ENCODE data around the gene PLAGL2. TPM values are rescaled to one million over a fixed set of nuclear protein-coding genes. Genes with fewer than 3 reads are reported as not detected.
"Not testable (repeated sequence)": the region's sequence is repeated elsewhere in the genome, so short reads cannot be mapped to it uniquely, and the experiment has no call there.

The PLAGL2 gene
- total RNA-seq, 2 donors from 2014 or later: 11.2 to 17.4 TPM

DNA sequence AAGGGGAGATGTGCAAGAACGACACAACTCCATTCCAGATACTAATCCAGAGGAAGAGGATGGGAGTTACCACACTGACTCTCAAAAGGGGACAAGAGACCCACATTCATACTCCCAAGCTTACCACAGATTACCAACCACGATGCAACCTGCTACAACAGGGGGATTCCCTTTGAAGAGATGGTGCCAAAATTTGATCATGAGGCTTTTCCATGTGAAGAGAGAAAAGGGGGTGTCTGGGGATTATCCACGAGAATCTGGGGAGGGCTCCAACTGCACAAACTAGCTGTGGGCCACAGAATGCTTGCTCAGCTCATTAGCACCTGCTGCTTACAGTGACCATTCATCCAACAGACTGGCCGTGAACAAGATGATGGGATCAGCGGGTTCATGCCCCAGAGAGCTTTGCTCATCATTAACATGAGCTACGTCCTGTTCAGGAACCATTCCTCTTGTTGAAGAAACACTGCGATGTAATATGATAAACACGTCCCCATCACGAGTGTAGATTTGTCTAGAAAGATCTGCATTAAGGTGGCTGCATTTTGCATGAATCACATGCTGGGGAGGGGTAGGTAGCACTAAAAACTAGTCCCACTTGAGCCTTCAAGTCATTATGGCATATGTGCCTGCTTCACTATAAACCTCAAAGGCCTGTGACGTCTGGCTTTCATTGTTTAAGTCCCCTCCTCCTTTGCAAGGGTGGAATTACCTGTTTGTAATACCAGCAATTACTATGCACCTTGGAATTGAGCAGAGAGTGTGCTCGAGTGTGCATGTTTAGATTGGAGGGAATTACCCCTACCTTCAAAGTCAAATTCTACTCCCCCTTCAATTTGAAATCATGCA, 4.0 kb downstream of the PLAGL2 start:
- Histone ChIP-seq H3K27ac (peak overlapping the region; percentile 94 to 97), H3K27me3 (replicated peaks; ENCODE audit: insufficient read depth) (no peaks in the 10 kb centered on the region), H3K9me3 (no peaks in the 10 kb centered on the region), H3K4me1 (replicated peaks) (peaks cover 33% of the 10 kb centered on the region), H3K36me3 (peaks cover 0 to 4% of the 10 kb centered on the region in 2 donors), H3K4me3 (peak overlapping the region in 1 of 2 donors; percentile 10)
- TF ChIP-seq CTCF (IDR thresholded peaks at IDR 0.05) (no peak), POLR2AphosphoS5 (IDR thresholded peaks at IDR 0.05) (peak; percentile 77), POLR2A (IDR thresholded peaks at IDR 0.05) (peak; percentile 27)
- 41% methylated on average over 11 of the region's 11 CpGs for whole genome bisulfite sequencing
- intact Hi-C loops (cut with DNase I): loop anchor here (10.0 kb wide), 2 partner anchors 99 to 281 kb away; partner anchors contain the start of gene TM9SF4
- DNase-seq (ENCODE audit: low spot score): peak; percentile 46

GRCh38 chr20:32201977-32202363, 5.6 kb downstream of the PLAGL2 start:
- Histone ChIP-seq H3K27ac (peak overlapping the region; percentile 94 to 97), H3K36me3 (peaks cover 0 to 4% of the 10 kb centered on the region in 2 donors), H3K4me1 (replicated peaks) (peaks cover 33% of the 10 kb centered on the region), H3K4me3 (no peak overlapping the region), H3K27me3 (replicated peaks; ENCODE audit: insufficient read depth) (no peaks in the 10 kb centered on the region), H3K9me3 (no peaks in the 10 kb centered on the region)
- intact Hi-C loops (cut with DNase I): loop anchor here (10.0 kb wide), 2 partner anchors 97 to 283 kb away; partner anchors contain the start of gene TM9SF4
- no peak for TF ChIP-seq CTCF (IDR thresholded peaks at IDR 0.05)
- no peak for TF ChIP-seq POLR2A (IDR thresholded peaks at IDR 0.05)
- no peak for TF ChIP-seq POLR2AphosphoS5 (IDR thresholded peaks at IDR 0.05)
- DNase-seq (ENCODE audit: low spot score): no peak
- WGBS: 65% methylated on average over 8 of the region's 8 CpGs

GRCh38 chr20:32201296-32201976, 6.1 kb downstream of the PLAGL2 start:
- no peak for TF ChIP-seq POLR2AphosphoS5 (IDR thresholded peaks at IDR 0.05)
- TF ChIP-seq POLR2A (IDR thresholded peaks at IDR 0.05): no peak
- TF ChIP-seq CTCF (IDR thresholded peaks at IDR 0.05): no peak
- H3K9me3 ChIP-seq: no peaks in the 10 kb centered on the region
- H3K4me1 ChIP-seq (replicated peaks): peaks cover 32% of the 10 kb centered on the region
- WGBS: 85% methylated on average over 4 of the region's 4 CpGs
- no peaks in the 10 kb centered on the region for H3K27me3 ChIP-seq (replicated peaks; ENCODE audit: insufficient read depth)
- H3K27ac ChIP-seq: peak overlapping the region in 1 of 2 donors; percentile 97
- H3K36me3 ChIP-seq: peaks cover 0 to 4% of the 10 kb centered on the region in 2 donors
- no peak for DNase-seq (ENCODE audit: low spot score)
- intact Hi-C loops (cut with DNase I): loop anchor here (10.0 kb wide), 2 partner anchors 97 to 283 kb away; partner anchors contain the start of gene TM9SF4
- H3K4me3 ChIP-seq: no peak overlapping the region

- 83% methylated on average over 4 of the region's 4 CpGs for WGBS
- peaks cover 0 to 7% of the 10 kb centered on the region in 2 donors for H3K36me3 ChIP-seq
- H3K4me3 ChIP-seq: no peak overlapping the region
- TF ChIP-seq POLR2A (IDR thresholded peaks at IDR 0.05) (no peak), CTCF (IDR thresholded peaks at IDR 0.05) (no peak), POLR2AphosphoS5 (IDR thresholded peaks at IDR 0.05) (no peak)
- no peaks in the 10 kb centered on the region for H3K9me3 ChIP-seq
- no peak for DNase-seq (ENCODE audit: low spot score)
- H3K27me3 ChIP-seq (replicated peaks; ENCODE audit: insufficient read depth): no peaks in the 10 kb centered on the region
- H3K4me1 ChIP-seq (replicated peaks): peaks cover 12% of the 10 kb centered on the region
- no peak overlapping the region for H3K27ac ChIP-seq
- intact Hi-C loops (cut with DNase I): no loop called here
Measured at GRCh38 chr20:32199006-32199405, 8.5 kb downstream of the PLAGL2 start.

DNA sequence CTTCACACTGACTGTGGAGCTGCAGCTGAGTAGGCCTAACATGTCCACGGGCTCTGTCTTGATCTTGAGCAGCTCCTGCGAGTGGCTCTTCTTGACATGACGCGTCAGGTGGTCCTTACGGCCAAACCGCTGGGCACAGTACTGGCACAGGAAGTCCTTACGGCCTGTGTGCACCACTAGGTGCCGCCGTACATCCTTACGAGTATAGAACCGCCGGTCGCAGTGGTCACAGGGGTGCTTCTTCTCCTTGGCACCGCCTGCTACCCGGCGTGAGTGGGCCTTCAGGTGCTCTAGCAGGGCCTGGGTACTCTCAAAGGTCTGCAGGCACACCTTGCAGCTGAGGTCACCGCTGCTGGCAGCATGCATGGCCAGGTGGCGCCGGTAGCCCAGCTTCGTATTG, 10.4 kb downstream of the PLAGL2 start:
- H3K27me3 ChIP-seq (replicated peaks; ENCODE audit: insufficient read depth); H3K27ac ChIP-seq; intact Hi-C loops (cut with DNase I); H3K9me3 ChIP-seq; H3K4me1 ChIP-seq (replicated peaks); DNase-seq (ENCODE audit: low spot score); H3K36me3 ChIP-seq; H3K4me3 ChIP-seq: not testable (repeated sequence)
- WGBS: 86% methylated on average over 19 of the region's 20 CpGs

- 92% methylated on average over 11 of the region's 11 CpGs for WGBS
- DNase-seq (ENCODE audit: low spot score); H3K27me3 ChIP-seq (replicated peaks; ENCODE audit: insufficient read depth); H3K9me3 ChIP-seq; H3K27ac ChIP-seq; H3K4me3 ChIP-seq; intact Hi-C loops (cut with DNase I); H3K4me1 ChIP-seq (replicated peaks); H3K36me3 ChIP-seq: not testable (repeated sequence)
Measured at GRCh38 chr20:32196613-32197012, 10.9 kb downstream of the PLAGL2 start.

Measured in prostate gland (tissue), 2 donors.